Activated CD4-positive, alpha-beta T cell treated with anti-CD3 and anti-CD28 coated beads, Interleukin-2, amount 10 ng/mL, durations not matched to agents 7 days and 5 days (primary cell): Measurements from ENCODE around the gene P2RY10. TPM values are rescaled to one million over a fixed set of nuclear protein-coding genes. Genes with fewer than 3 reads are reported as not detected.
"Not testable (repeated sequence)": the region's sequence is repeated elsewhere in the genome, so short reads cannot be mapped to it uniquely, and the experiment has no call there.

ENCODE experiments used
- CTCF ChIA-PET: fragments of 350-600 bp; sonication (Branson Sonifier 250); formaldehyde crosslinking; loops from one replicate; lab custom pipeline; 2021; ENCODE audit warnings: antibody characterized with exemption; lab: Charles Lee
- POLR2A ChIA-PET: fragments of 350-600 bp; sonication (Branson Sonifier 250); formaldehyde crosslinking; loops from one replicate; lab custom pipeline; 2021; ENCODE audit warnings: antibody characterized with exemption; lab: Charles Lee
- DNase-seq: peaks from one replicate; pipeline ENCODE4 v3.0.0-alpha.2; 2020
- H3K27ac Mint-ChIP-seq: one replicate; pipeline ENCODE4 v1.8.0; 2021; ENCODE audit warnings: mild to moderate bottlenecking, moderate library complexity, mixed read lengths
- H3K27me3 Mint-ChIP-seq: one replicate; pipeline ENCODE4 v1.8.0; 2021; ENCODE audit warnings: mixed read lengths
- H3K36me3 Mint-ChIP-seq: one replicate; pipeline ENCODE4 v1.8.0; 2021; ENCODE audit warnings: low read depth, mixed read lengths
- H3K4me1 Mint-ChIP-seq: one replicate; pipeline ENCODE4 v1.8.0; 2021; ENCODE audit warnings: mixed read lengths
- H3K4me3 Mint-ChIP-seq: one replicate; pipeline ENCODE4 v1.8.0; 2021; ENCODE audit warnings: mild to moderate bottlenecking, moderate library complexity, mixed read lengths
- H3K9me3 Mint-ChIP-seq: one replicate; pipeline ENCODE4 v1.8.0; 2021; ENCODE audit warnings: mixed read lengths
- microRNA-seq: library from miRNA; unstranded; fragments of <30 nt; microRNA quantifications from one replicate; pipeline ENCODE4 v1.2.0, GENCODE V29; 2021; ENCODE audit warnings: borderline microRNAs expressed, borderline replicate concordance
- total RNA-seq, 2 experiments: library from RNA; stranded (reverse); gene quantifications; one replicate each; pipeline ENCODE4 v1.2.3, GENCODE V29; 2021

Gene P2RY10
- total RNA-seq, 2 experiments from 2014 or later = 46.4 to 72.3 TPM

- no peaks in the 10 kb centered on the region for H3K9me3 Mint-ChIP-seq
- ChIA-PET CTCF (no interaction called here), POLR2A (no interaction called here)
- H3K27ac Mint-ChIP-seq = no peak overlapping the region
- no peak for DNase-seq
- no peaks in the 10 kb centered on the region for H3K27me3 Mint-ChIP-seq
- peaks cover 75% of the 10 kb centered on the region for H3K36me3 Mint-ChIP-seq
- peaks cover 43% of the 10 kb centered on the region for H3K4me1 Mint-ChIP-seq
- no peak overlapping the region for H3K4me3 Mint-ChIP-seq
Measured at GRCh38 chrX:78960888-78961287, 15.7 kb downstream of the P2RY10 start.

- Mint-ChIP-seq H3K4me1 (peaks cover 11% of the 10 kb centered on the region), H3K27ac (no peak overlapping the region), H3K36me3 (peaks cover 49% of the 10 kb centered on the region), H3K9me3 (peaks cover 7% of the 10 kb centered on the region), H3K4me3 (no peak overlapping the region), H3K27me3 (no peaks in the 10 kb centered on the region)
- DNase-seq = no peak
- ChIA-PET POLR2A (no interaction called here), CTCF (interaction anchor here (0.8 kb wide), 1 partner anchor 9 kb away, joined by 3 read pairs; no protein-coding TSS in a partner anchor)
Measured at GRCh38 chrX:78964598-78964997, 19.4 kb downstream of the P2RY10 start.

GRCh38 chrX:78979789-78980464 lies 34.7 kb downstream of the P2RY10 start:
- Mint-ChIP-seq H3K36me3 (peaks cover 4% of the 10 kb centered on the region), H3K27me3 (no peaks in the 10 kb centered on the region), H3K4me1 (peaks cover 8% of the 10 kb centered on the region), H3K27ac (no peak overlapping the region), H3K9me3 (peaks cover 14% of the 10 kb centered on the region), H3K4me3 (no peak overlapping the region)
- ChIA-PET POLR2A (no interaction called here), CTCF (no interaction called here)
- DNase-seq = peak; percentile 6

DNA sequence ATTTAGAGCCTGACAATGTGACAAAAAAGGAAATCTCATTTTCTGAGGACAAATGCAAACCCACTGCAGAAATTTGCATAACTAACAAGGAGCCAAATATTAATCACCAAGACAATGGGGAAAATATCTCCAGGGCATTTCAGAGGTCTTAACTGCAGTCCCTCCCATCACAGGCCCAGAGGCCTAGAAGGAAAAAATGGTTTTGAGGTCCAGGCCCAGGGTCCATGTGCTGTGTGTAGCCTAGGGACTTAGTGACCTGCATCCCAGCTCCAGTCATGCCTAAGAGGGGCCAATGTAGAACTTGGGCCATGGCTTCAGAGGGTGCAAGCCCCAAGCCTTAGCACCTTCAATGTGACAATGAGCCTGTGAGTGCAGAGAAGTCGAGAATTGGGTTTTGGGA lies 44.2 kb downstream of the P2RY10 start:
- Mint-ChIP-seq H3K27me3 (no peaks in the 10 kb centered on the region), H3K4me3 (no peak overlapping the region), H3K36me3 (no peaks in the 10 kb centered on the region), H3K9me3 (peaks cover 19% of the 10 kb centered on the region), H3K4me1 (no peaks in the 10 kb centered on the region), H3K27ac (no peak overlapping the region)
- POLR2A ChIA-PET = no interaction called here
- CTCF ChIA-PET = no interaction called here
- no peak for DNase-seq

DNA sequence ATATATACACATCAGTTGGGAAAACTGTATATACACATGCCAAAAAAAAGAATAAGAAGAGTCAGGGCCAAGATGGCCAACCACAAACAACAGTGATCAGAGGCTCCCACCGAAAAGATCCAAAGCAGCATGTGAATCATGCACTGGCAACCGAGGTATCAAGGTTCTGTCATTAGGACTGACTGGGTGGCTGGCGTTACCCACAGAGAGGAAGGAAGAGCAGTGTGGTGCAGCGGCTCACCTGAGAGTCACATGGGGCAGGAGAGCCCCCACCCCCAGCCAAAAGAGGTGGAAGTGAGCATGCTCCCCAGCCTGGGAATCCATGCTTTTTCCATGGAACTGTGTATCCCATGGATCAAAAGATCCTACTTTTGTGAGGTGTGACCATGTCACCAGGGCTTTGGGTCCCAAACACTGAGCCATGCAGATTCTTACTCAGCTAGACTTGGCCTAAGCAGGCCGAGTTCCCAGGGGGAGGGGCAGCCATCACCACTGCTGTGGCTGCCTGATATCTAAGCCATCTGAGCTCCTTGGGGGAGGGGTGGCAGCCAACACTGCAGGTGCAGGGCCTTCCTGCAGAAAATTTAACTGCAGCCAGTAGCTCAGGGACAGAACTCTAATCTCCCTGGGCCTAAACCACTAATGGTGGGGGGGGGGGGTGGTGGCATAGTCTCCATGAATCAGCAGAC lies 52.8 kb downstream of the P2RY10 start:
- no peak overlapping the region for H3K27ac Mint-ChIP-seq
- H3K36me3 Mint-ChIP-seq = no peaks in the 10 kb centered on the region
- H3K4me1 Mint-ChIP-seq = peaks cover 3% of the 10 kb centered on the region
- peaks cover 10% of the 10 kb centered on the region for H3K9me3 Mint-ChIP-seq
- ChIA-PET CTCF (no interaction called here), POLR2A (no interaction called here)
- no peak overlapping the region for H3K4me3 Mint-ChIP-seq
- DNase-seq = no peak
- no peaks in the 10 kb centered on the region for H3K27me3 Mint-ChIP-seq

GRCh38 chrX:79007540-79007939 lies 62.3 kb downstream of the P2RY10 start:
- H3K36me3 Mint-ChIP-seq, H3K27me3 Mint-ChIP-seq, H3K27ac Mint-ChIP-seq, CTCF ChIA-PET, H3K4me3 Mint-ChIP-seq, POLR2A ChIA-PET, DNase-seq, H3K4me1 Mint-ChIP-seq: not testable (repeated sequence)
- H3K9me3 Mint-ChIP-seq = peaks cover 10% of the 10 kb centered on the region

Small RNAs within 50 kb of the gene (microRNA-seq; reads per million reads assigned to microRNA genes)
- not detected for gene MIR4328

Other genes starting within 250 kb of the P2RY10 start
- gene LPAR4, start 197.7 kb upstream of the P2RY10 start, total RNA-seq = not detected
- 10 to 100 TPM; 14.9 to 16.7 TPM for gene GPR174, start 199.3 kb downstream of the P2RY10 start, total RNA-seq